Inflammatory macrophage (primary cell): Measurements from ENCODE around the gene DPP10.

Experiments used
- DNase-seq, 2 donors: peaks; one replicate each; pipeline ENCODE4 v3.0.0-alpha.2; 2020 to 2022

Gene DPP10

GRCh38 chr2:115596659-115597375, 1154.4 kb downstream of the DPP10 start:
- DNase-seq: no peak

DNA sequence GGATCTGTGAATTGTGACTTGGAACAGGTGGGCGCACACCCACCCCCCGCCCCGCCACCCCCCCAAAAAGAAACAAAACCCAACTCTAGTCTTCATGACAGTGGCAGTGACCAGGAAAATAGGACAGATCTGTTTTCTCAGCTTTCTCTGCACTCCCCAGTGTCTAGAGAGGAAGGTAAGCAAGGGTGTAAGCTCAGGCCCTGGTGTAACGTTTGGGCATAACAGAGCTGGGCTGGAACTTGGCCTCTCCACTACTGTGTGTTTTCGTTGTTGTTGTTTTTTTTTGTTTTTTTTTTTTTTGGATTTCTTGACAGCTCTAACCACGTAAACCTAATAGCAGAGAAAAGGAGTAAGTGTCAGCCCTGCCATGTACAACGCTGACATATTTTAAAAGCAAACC, 1160.8 kb downstream of the DPP10 start:
- no peak for DNase-seq

DNA sequence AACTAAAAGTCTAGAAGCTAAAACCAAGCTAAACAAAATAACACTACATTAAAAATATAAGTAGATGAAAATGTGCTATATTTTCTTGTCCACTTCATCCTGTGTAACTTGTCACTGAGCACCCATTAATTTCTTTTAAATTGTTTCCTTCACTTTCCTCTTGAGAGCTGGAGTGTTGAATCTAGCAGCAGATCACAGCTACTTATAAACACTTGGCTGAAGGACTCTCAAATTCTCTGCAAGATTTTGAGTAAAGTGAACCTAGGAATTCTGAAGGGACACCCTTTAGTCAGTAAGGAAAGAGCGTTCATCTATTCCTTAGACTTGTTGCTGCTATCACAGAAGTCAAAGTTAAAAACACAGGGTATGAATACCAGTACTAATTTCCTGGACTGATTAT, 1163.9 kb downstream of the DPP10 start:
- DNase-seq: no peak

GRCh38 chr2:115609978-115610377, 1167.5 kb downstream of the DPP10 start:
- no peak for DNase-seq

- no peak for DNase-seq
Observed at GRCh38 chr2:115610888-115611287, 1168.4 kb downstream of the DPP10 start.

- DNase-seq: no peak
Observed at GRCh38 chr2:115624332-115624731, 1181.9 kb downstream of the DPP10 start.

GRCh38 chr2:115634578-115634977, 1192.1 kb downstream of the DPP10 start:
- DNase-seq: no peak

GRCh38 chr2:115635430-115635829, 1193.0 kb downstream of the DPP10 start:
- DNase-seq: no peak

- DNase-seq: no peak
Observed at GRCh38 chr2:115649731-115650130, 1207.3 kb downstream of the DPP10 start.

DNA sequence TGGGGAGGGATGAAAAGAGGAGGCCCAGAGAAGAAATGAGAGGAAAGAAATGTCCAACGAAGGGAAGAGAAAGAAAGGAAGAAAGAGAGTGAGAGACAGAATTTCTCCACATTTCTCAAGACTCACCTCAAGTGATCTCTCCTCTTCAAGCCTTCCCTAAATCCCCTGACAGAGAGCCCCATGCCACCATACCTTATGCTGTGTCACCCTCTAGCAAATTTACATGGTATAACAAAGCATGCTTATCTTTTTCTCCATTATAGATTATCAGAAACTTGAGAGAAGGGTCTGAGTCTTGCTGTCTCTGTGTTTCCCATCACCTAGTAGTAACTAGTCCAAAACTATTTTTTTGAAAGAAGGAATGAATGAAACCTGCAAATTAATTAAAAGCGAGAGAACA, 1208.4 kb downstream of the DPP10 start:
- DNase-seq: no peak

GRCh38 chr2:115652652-115653051, 1210.2 kb downstream of the DPP10 start:
- DNase-seq: no peak

DNA sequence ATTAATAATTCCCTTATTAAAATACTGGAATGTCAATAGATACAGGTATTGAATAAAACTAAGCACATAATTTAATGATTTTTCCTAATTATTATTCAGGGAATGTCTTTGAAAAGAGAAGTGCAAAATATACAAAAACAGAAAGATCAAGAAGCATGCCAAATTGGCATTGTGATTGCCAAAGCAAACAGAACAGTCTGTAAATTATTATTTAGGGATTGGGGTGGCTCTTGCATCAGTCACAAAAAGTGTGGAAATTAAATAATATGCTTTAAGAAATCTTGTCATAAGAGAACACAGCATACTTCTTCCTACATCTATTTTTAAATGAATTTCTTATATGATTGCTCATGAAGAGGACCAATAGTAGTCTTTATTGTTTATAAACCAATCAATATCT, 1211.9 kb downstream of the DPP10 start:
- no peak for DNase-seq

DNA sequence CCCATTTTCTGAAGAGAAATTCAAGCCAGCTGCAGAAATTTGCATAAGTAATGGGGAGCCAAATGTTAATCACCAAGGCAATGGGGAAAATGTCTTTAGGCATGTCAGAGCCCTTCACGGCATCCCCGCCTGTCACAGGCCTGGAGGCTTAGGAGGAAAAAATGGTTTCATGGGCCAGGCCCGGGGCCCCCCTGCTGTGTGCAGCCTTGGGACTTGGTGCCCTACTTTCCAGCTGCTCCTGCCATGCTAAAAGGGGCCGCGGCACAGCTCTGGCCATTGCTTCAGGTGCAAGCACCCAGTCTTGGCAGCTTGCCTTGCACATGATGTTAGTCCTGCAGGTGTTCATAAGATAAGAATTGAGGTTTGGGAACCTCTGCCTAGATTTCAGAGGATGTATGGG, 1235.7 kb downstream of the DPP10 start:
- no peak for DNase-seq

DNA sequence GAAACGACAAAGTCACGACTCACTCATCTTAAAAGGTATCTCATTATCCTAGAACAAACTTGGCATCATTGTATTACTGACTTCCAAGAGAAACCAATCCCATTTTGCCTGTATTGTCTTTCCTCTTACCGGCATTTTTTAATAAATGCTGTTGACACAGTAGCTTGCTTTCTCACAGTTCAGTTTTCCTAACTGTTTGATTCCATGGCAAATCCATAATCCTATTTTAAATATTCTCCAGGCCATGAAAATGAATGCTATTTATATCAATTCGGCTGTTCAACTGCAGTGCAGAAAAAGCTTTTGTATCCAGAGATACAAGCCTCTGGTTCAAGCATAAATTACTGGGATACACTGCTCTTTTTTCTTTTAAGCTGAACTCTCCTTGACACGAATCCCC, 1241.9 kb downstream of the DPP10 start:
- DNase-seq: no peak

- no peak for DNase-seq
Observed at GRCh38 chr2:115691409-115691808, 1249.0 kb downstream of the DPP10 start.

DNA sequence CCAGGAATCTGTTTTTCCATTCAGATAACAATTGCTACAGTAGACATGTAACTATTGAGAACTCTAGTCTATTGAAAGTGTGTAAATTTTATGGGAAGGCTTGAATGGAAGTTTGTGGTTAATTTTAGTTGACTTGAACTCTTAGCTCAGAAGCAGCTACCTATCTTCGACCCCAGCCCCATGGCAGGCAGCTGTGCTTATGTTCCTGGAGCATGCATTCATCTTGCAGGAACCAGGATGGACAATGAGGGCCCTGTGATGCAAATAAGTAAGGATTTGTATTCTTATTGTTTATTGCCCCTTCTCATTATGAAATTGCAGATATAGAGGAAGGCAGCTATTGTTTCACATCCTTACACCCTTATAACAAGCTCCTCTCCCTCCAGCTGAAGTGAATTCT, 1252.2 kb downstream of the DPP10 start:
- DNase-seq: no peak

DNA sequence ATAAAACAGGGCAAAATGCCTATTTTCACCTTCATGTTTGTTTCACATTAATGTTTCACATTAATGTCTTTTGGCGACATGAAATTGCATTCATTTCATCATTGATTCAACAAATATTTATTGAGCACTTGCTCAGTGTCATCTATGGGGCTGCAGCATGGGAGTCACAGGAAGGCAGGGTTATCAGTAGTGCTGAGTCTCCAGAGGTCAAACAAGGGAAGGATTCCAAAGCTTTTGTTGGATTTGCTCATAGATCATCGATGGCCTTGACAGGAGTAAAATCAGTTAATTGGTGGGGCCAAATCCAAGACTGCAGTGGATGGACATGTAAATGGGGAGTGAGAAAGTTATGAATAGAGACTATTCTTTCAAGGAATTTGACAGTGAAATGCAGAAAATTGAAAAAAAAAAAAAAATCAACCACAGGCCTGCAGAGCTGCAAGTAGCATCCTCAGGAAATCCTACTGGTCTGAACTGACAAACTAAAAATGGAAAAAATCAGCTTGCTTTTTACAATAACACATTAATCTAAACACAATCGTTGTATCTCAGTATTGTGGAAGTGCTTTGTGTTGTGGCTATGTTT, 1290.8 kb downstream of the DPP10 start:
- DNase-seq: no peak

GRCh38 chr2:115738111-115738510, 1295.7 kb downstream of the DPP10 start:
- no peak for DNase-seq

- no peak for DNase-seq
Observed at GRCh38 chr2:115739574-115739973, 1297.1 kb downstream of the DPP10 start.

GRCh38 chr2:115746151-115746550, 1303.7 kb downstream of the DPP10 start:
- no peak for DNase-seq

- no peak for DNase-seq
Observed at GRCh38 chr2:115757286-115757685, 1314.8 kb downstream of the DPP10 start.

GRCh38 chr2:115763601-115764000, 1321.2 kb downstream of the DPP10 start:
- no peak for DNase-seq

GRCh38 chr2:115771516-115771915, 1329.1 kb downstream of the DPP10 start:
- no peak for DNase-seq

DNA sequence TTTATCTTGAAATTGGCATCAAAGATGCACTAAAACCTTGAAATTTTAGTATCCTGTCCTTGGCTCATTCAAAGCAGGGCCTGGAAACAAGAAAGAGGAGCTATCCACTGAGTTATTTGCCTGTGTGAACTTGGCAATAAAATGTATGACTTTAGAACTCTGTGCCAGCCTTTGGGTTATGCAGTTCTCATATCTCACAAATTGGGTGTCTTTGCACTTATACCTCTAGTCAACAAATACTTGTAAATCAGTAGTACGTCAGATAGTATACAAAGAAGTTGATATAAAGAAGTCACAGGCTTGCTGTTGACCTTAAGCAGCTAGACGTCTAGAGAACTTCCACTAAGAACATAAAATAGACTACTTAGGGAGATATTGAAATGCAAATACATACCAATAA, 1331.9 kb downstream of the DPP10 start:
- DNase-seq: no peak
